ENCODE measurements around the gene EDEM3. TPM values are rescaled to one million over a fixed set of nuclear protein-coding genes. Genes with fewer than 3 reads are reported as not detected.
A peak's percentile ranks its signal among the peaks of the same experiment; 100 is the strongest.

Gene EDEM3, protein sequence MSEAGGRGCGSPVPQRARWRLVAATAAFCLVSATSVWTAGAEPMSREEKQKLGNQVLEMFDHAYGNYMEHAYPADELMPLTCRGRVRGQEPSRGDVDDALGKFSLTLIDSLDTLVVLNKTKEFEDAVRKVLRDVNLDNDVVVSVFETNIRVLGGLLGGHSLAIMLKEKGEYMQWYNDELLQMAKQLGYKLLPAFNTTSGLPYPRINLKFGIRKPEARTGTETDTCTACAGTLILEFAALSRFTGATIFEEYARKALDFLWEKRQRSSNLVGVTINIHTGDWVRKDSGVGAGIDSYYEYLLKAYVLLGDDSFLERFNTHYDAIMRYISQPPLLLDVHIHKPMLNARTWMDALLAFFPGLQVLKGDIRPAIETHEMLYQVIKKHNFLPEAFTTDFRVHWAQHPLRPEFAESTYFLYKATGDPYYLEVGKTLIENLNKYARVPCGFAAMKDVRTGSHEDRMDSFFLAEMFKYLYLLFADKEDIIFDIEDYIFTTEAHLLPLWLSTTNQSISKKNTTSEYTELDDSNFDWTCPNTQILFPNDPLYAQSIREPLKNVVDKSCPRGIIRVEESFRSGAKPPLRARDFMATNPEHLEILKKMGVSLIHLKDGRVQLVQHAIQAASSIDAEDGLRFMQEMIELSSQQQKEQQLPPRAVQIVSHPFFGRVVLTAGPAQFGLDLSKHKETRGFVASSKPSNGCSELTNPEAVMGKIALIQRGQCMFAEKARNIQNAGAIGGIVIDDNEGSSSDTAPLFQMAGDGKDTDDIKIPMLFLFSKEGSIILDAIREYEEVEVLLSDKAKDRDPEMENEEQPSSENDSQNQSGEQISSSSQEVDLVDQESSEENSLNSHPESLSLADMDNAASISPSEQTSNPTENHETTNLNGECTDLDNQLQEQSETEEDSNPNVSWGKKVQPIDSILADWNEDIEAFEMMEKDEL
- polyA plus RNA-seq (2011; rRNA removed) (24.2 and 26.1 TPM in 2 replicates), polyA plus RNA-seq (2017; fragmentation: RNase III; extraction: RNeasy Plus Mini Kit Qiagen cat#74134 plus additional on column Dnase treatment) (10.5 to 11.0 TPM (median 10.6 TPM) in 3 replicates), polyA minus RNA-seq (2011; rRNA and poly(A)+ RNA removed) (34.7 and 47.2 TPM in 2 replicates)
- polyA plus RNA-seq (2012; cell fraction: cytosol; rRNA removed) = 2.7 and 3.9 TPM in 2 replicates
- polyA plus RNA-seq (2012; cell fraction: nucleus; rRNA removed) = 2.1 and 2.2 TPM in 2 replicates

- CTCF ChIA-PET = interaction anchor here (0.9 to 1.0 kb wide), 3 partner anchors 32 to 51 kb away, joined by 3 to 4 read pairs (median 3); no protein-coding TSS in a partner anchor
- peak; percentile 98 to 99 for DNase-seq (ENCODE audit: low read depth in 1 of 2, low spot score in 1 of 2)
- Histone ChIP-seq H3K4me3 (peak within 1 kb of the TSS; percentile 96), H3K4me2 (peak within 1 kb of the TSS; percentile 86), H3K27ac (peak within 1 kb of the TSS; percentile 90 to 93), H3K9me3 (no peaks in the 10 kb centered on the region), H3K4me1 (peaks cover 21% of the 10 kb centered on the region; the same call in 2 of the 3 replicates)
- ATAC-seq = peak; percentile 97 to 99
- POLR2A ChIA-PET = interaction anchor here (0.8 to 1.9 kb wide), 4 partner anchors 10 to 181 kb away, joined by 3 to 6 read pairs (median 4); no protein-coding TSS in a partner anchor
- 2% methylated on average over 16 of the region's 76 CpGs for WGBS (ENCODE audit: missing lambda C conversion rate)
- FAIRE-seq = peak; percentile 79
- TF ChIP-seq NR3C1 (IDR thresholded peaks at IDR 0.05) (no peak), POLR2AphosphoS2 (conservative IDR thresholded peaks at IDR 0.05; ENCODE audit: low read length) (no peak), PHF8 (IDR thresholded peaks at IDR 0.05; ENCODE audit: borderline replicate concordance, low read depth) (peak; percentile 66; the same call in 1 of the 2 replicates), ZSCAN20 (CRISPR knock-in tag; IDR thresholded peaks at IDR 0.05) (no peak), POLR2A (IDR thresholded peaks at IDR 0.05; ENCODE audit: low read length) (peak; percentile 78), CHD2 (IDR thresholded peaks at IDR 0.05; ENCODE audit: low read length, partially characterized antibody) (peak; percentile 60), SREBF2 (IDR thresholded peaks at IDR 0.05) (no peak), JUN (IDR thresholded peaks at IDR 0.05) (peak in 1 of 2 experiments; percentile 88; a peak in 3 of 5 replicates), HDAC2 (IDR thresholded peaks at IDR 0.05) (no peak; the same call in 1 of the 2 replicates), CEBPB (IDR thresholded peaks at IDR 0.05) (no peak), RARB (CRISPR knock-in tag; IDR thresholded peaks at IDR 0.05) (no peak), CHD4 (IDR thresholded peaks at IDR 0.05; ENCODE audit: borderline replicate concordance) (no peak), REST (IDR thresholded peaks at IDR 0.05) (peak; percentile 69), TFCP2L1 (CRISPR knock-in tag; IDR thresholded peaks at IDR 0.05) (no peak), CBX2 (IDR thresholded peaks at IDR 0.05; ENCODE audit: borderline replicate concordance, low read depth) (no peak), BHLHE40 (IDR thresholded peaks at IDR 0.05; ENCODE audit: low read depth, low read length) (no peak)
- TF ChIP-seq, protein P1, sequence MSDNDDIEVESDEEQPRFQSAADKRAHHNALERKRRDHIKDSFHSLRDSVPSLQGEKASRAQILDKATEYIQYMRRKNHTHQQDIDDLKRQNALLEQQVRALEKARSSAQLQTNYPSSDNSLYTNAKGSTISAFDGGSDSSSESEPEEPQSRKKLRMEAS (IDR thresholded peaks at IDR 0.05) = peak; percentile 37; the same call in 1 of the 2 replicates
- TF ChIP-seq, protein P2, sequence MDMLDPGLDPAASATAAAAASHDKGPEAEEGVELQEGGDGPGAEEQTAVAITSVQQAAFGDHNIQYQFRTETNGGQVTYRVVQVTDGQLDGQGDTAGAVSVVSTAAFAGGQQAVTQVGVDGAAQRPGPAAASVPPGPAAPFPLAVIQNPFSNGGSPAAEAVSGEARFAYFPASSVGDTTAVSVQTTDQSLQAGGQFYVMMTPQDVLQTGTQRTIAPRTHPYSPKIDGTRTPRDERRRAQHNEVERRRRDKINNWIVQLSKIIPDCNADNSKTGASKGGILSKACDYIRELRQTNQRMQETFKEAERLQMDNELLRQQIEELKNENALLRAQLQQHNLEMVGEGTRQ (IDR thresholded peaks at IDR 0.05) = no peak
These were observed at the start of gene EDEM3 for GRCh38 chr1:184754476-184755225. TSS of gene EDEM3 (minus strand) at chr1:184754858. CDS start at chr1:184754646, 212 bp downstream.

All from A549 (cell line).